ENCODE data around the gene HLA-G.
"Not testable (repeated sequence)": the region's sequence is repeated elsewhere in the genome, so short reads cannot be mapped to it uniquely, and the experiment has no call there.

The HLA-G gene

DNA sequence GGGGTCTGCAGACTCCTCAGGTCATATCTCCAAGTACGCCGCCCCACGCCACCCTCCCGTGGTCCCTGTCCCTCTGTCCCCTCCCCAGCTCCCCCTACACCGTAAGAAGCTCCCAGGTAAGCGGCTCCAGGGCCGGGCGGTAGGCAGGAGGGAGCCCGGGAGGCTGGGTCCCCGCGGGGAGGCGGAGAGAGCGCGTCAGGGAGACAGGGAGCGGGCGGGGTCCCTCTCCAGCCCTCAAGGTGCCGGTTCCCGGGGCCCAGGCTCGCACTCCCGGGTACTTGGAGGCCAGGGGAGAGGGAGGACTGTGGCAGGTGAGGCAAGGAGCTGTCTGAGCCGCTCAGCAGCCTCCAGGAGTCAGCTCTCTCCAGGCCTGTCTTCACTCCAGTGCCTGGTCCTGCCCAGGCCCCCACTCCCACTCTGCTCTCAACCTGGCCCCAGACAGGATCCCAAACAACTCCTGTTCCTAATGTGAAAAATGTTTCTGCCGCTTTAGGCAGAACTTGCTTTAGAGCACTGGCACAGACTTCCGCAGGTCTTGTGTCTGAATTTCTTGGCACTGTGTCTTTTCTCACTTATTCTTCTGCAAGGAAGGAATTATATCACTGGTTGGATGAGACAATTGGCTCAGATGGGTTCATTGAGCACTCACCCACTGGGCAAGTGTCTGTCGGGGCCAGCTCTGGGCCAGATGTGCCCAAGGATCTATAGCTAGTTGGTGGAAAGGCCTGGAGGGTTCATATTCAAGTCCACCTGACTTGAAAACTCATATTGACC lies 36.6 kb downstream of the HLA-G start:
- FAIRE-seq (no peak), DNase-seq (ENCODE audit: insufficient read length, low spot score) (no peak)

DNA sequence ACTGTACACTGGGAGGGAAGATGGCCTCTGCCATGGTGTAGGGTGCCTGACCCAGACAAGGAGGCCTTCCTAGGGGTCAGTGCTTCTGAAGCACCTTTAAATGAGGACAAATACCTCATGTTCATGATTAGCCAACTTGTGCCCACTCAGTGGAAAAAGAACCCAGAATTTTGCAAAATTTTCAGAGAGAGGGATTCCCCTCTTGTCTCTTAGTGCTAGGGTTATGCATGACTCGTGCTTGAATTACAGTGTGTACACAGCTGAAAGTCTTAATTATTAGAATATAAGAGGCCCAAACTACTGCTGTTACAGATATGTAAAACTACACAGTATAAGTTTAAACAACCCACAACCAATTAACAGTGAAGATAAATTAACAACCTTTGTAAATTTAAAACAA lies 38.0 kb downstream of the HLA-G start:
- no peak for DNase-seq (ENCODE audit: insufficient read length, low spot score)
- FAIRE-seq: no peak

DNA sequence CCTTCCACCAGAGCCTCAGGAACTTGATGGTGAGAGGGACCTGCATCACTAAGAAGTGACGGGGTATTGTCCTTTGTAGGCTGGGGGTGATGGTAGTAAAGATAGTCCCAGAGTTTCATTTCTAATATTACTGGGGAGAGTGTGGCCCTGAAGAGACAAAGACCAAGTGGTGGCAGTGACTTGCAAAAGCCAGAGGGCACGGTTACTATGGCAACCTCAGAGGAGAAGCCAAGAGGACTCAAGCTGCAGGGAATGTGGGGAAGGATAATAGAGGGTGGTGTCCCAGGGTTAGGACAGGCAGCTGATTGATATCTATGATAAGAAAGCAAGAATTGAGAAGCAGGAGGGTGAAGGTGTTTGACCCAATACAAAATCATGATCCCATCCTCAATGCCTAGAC lies 42.5 kb downstream of the HLA-G start:
- no peak for FAIRE-seq
- DNase-seq (ENCODE audit: insufficient read length, low spot score): no peak

DNA sequence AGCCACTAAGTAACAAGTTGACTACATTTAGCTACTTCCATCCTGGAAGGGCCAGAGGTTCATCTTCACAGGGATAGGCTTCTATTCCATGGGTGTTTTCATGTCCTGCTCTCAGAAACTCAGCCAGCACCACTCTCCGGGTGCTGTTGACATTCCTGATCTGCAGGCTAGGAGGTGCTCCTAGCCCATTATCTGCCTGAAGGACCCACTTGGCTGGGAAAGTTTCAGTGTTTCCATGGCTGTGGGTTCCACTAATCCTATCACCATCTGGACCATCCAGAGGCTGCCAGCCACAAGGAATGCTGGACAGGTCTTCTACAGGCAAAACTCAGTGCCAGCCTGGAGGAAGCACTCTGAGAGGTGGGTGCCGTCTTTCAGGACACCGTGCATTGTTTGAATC lies 45.2 kb downstream of the HLA-G start:
- DNase-seq (ENCODE audit: insufficient read length, low spot score) (no peak), FAIRE-seq (no peak)

DNA sequence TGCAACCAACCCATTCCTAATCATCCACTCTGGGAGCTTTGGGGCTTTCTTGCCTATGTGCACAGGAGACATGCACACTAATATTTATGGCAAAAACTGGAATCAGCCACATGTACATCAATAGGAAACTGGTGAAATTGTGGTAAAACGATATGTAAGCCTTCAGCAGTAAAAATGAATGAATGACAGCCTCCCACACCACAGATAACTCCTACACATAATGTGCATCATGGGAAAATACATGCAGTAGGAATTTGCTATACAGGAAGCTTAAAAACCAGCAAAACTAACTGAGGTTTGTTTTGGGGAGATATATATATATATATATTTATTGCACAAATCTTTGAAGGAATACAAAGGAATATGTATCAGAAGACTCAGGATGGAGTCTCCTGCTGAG lies 47.6 kb downstream of the HLA-G start:
- FAIRE-seq: no peak
- DNase-seq (ENCODE audit: insufficient read length, low spot score): no peak

DNA sequence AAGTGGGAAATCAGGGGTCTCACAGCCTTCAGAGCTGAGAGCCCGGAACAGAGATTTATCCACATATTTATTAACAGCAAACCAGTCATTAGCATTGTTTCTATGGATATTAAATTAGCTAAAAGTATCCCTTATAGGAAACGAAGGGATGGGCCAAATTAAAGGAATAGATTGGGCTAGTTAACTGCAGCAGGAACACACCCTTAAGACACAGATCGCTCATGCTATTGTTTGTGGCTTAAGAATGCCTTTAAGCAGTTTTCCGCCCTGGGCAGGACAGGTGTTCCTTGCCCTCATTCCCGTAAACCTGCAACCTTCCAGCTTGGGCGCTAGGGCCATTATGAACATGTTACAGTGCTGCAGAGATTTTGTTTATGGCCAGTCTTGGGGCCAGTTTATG lies 48.1 kb downstream of the HLA-G start:
- not testable (repeated sequence) for FAIRE-seq

More for the DNA sequence above, 48.1 kb downstream of the HLA-G start:
- not testable (repeated sequence) for DNase-seq (ENCODE audit: insufficient read length, low spot score)
